H1 (cell line): ENCODE results near the gene KCNH5. TPM values are rescaled to one million over a fixed set of nuclear protein-coding genes. Genes with fewer than 3 reads are reported as not detected.

Experiments
- ASH2L ChIP-seq: fragments of 200-600, 300-600 bp; sonication (generic); IDR thresholded peaks from one replicate; pipeline ENCODE4 v1.7.1; 2017; ENCODE audit warnings: low read length
- GABPA ChIP-seq: IDR thresholded peaks from 2 replicates; pipeline ENCODE4 v1.6.1; 2011; ENCODE audit warnings: mild to moderate bottlenecking, low read length, moderate library complexity, borderline replicate concordance; ENCODE audit not compliant: insufficient read depth
- polyA plus RNA-seq, 7 experiments: library from polyadenylated mRNA; depleted of rRNA in 3 of 7; stranded (reverse) in 5 of 7; unstranded in 2 of 7; fragments of >200 nt in 5 of 7; fragments of 200-250 nt in 2 of 7; gene quantifications; 1 replicate in 5 of 7; 2 replicates in 1 of 7; 4 replicates in 1 of 7; pipeline versions ENCODE4 v1.2.1 to v1.2.3, GENCODE V29; 2011 to 2013; ENCODE audit warnings: missing spikeins in 2 of 7, mixed read lengths in 2 of 7
- total RNA-seq: library from RNA; stranded (reverse); fragmentation: NEBNext Ultra II Directional; extraction: Animal tissue kit (Norgen Biotek cat#: 25700); gene quantifications from 2 replicates; pipeline ENCODE4 v1.2.1, GENCODE V29; 2021

KCNH5 gene
- total and polyA plus RNA-seq, 2 of the 8 experiments (the other 6 are each of a cell fraction or from before 2014, with no cell fraction given): 0.24 to 0.50 TPM

DNA sequence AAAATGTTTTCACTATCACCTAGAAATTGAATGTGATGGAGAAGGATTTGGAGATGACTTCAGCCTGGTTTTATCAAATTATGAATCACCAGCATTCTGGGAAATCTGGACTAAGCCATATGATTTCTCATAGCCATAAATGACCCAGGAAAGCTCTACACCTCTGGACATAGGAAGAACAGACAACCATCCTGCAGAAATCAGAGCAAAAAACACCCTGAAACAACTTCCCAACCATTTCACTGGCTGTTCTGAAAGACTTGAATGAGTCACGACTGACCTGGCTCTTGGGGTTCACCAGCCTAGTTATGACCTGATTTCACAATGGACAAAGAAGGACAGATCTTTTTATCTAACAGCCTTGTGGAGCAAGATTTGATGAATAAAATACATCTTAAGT, 123.8 kb downstream of the KCNH5 start (continued):
- no peak for TF ChIP-seq GABPA
- no peak for TF ChIP-seq ASH2L
